GM12873 (cell line): Measurements from ENCODE around the gene EPB41L2.

ENCODE experiments used
- CTCF ChIP-seq: IDR thresholded peaks from 2 replicates; pipeline ENCODE4 v1.5.1; 2012; ENCODE audit warnings: low read depth, mild to moderate bottlenecking, moderate library complexity, low read length, control low read depth; ENCODE audit not compliant: insufficient read depth; ENCODE audit errors: missing control alignments

Gene EPB41L2

GRCh38 chr6:130865793-130866192 is 197.3 kb downstream of the EPB41L2 start:
- no peak for TF ChIP-seq CTCF

- no peak for TF ChIP-seq CTCF
Observed at GRCh38 chr6:130864344-130864743, 198.7 kb downstream of the EPB41L2 start.

GRCh38 chr6:130863415-130864230 is 199.4 kb downstream of the EPB41L2 start:
- no peak for TF ChIP-seq CTCF

GRCh38 chr6:130862370-130862769 is 200.7 kb downstream of the EPB41L2 start:
- no peak for TF ChIP-seq CTCF

GRCh38 chr6:130859161-130859867 is 203.7 kb downstream of the EPB41L2 start:
- TF ChIP-seq CTCF = no peak

- no peak for TF ChIP-seq CTCF
Observed at GRCh38 chr6:130858498-130859160, 204.4 kb downstream of the EPB41L2 start.

- TF ChIP-seq CTCF = no peak
Observed at GRCh38 chr6:130858054-130858453, 205.0 kb downstream of the EPB41L2 start.
